ENCODE data around the gene FOLR1.
A peak's percentile ranks its signal among the peaks of the same experiment; 100 is the strongest.

The FOLR1 gene

DNA sequence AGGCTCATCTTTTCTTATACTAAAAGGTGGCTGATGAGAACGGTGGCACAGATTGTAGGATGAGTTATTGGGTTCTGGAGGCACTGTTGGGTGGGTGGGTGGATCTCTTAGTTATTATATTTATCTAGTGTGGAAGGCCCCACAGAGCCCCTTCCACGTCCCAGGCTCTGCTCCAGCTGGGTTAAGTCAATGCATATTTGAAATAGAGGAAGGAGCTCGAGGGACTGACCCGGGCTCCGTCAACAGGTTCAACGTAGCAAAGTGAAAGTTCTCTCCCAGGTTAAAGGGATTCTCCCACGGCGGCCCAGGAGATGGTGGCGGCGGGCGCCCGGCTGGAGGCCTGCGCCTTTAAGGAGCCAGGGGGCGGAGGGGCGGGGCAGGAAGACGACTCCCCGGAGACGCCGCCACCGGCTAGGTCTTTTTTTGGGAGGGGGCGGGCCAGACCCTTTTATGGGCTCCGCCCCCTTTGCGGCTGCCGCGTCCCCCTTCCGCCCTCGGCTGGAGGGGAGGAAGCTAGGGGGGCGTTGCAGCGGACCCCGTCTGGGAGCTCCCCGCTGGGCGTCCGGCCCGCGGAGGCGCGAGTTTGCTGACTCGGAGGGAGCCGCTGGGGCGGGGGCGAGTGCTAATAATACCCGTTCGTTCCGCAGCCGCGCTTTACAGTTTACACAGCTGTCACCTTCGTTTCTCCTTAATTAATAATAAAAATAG, 31.1 kb downstream of the FOLR1 start:
- DNase-seq (ENCODE audit: low read depth in 3 of 3, low spot score in 1 of 3): peak; percentile 84 to 87 (median 85)

GRCh38 chr11:72223615-72224563, 31.9 kb downstream of the FOLR1 start:
- peak in 1 of 3 donors; percentile 37 for DNase-seq (ENCODE audit: low read depth in 3 of 3, low spot score in 1 of 3)

- peak in 1 of 3 donors; percentile 41 for DNase-seq (ENCODE audit: low read depth in 3 of 3, low spot score in 1 of 3)
Observed at GRCh38 chr11:72224564-72225410, 32.8 kb downstream of the FOLR1 start, which contains the start of gene INPPL1. INPPL1 (plus strand) TSS chr11:72224767; CDS start chr11:72224985, 218 bp downstream.

- no peak for DNase-seq (ENCODE audit: low read depth in 3 of 3, low spot score in 1 of 3)
Observed at GRCh38 chr11:72225411-72225951, 33.5 kb downstream of the FOLR1 start.

DNA sequence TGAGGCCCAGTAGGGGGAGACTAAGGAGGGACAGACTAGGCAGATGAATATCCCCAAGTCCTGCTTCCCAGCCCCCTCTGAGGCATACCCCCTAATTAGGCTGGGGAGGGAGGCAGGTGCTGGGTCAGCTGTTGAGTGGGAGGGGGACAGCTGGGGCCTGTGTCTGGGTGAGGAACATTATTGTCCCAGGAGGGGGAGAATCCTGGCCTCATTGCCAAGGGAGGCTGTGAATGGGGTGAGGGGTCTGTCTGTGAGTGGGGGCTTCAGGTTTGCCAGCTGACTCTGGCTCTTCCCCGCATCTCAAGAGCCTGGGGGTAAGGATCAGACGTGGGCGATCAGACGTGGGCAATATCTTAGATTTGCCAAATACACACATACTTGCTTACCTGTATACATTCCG, 34.8 kb downstream of the FOLR1 start:
- DNase-seq (ENCODE audit: low read depth in 3 of 3, low spot score in 1 of 3): no peak

GRCh38 chr11:72227316-72228228, 35.6 kb downstream of the FOLR1 start:
- no peak for DNase-seq (ENCODE audit: low read depth in 3 of 3, low spot score in 1 of 3)

DNA sequence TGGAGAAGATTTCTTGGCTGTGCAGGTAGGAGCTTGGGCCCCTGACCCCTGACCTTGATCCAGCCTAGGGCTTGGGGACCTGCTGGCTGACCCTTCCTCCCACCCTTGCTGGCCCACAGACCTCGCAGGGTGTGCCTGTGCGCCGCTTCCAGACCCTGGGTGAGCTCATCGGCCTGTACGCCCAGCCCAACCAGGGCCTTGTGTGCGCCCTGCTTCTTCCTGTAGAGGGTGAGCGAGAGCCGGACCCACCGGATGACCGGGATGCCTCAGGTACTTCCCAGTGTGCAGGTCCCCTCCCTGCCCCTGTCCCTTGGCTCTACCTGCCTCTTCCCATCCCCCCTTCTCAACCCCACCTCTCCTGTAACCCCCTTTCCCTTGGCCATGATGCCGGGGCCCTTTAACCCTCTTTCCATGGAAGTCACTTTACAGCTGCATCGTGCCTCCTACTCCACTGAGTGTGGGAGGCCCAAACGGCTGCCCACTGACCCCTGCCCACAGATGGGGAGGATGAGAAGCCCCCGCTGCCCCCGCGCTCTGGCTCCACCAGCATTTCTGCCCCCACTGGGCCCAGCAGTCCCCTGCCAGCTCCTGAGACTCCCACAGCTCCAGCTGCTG, 36.4 kb downstream of the FOLR1 start:
- DNase-seq (ENCODE audit: low read depth in 3 of 3, low spot score in 1 of 3): no peak

DNA sequence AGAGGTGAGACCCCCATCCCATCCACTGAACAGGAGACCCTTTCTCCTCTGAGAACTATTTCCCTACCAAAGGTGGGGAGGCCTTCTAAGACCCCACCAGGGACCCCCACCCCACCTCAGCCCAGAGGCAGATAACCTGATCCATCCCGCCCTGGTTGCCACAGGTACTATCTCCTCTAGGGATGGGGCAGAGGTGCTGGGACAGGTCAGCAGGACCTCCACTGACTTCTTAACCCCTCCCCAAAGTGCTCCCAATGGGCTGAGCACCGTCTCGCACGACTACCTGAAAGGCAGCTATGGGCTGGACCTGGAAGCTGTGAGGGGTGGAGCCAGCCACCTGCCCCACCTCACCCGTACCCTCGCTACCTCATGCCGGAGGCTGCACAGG, 36.9 kb downstream of the FOLR1 start:
- no peak for DNase-seq (ENCODE audit: low read depth in 3 of 3, low spot score in 1 of 3)

- no peak for DNase-seq (ENCODE audit: low read depth in 3 of 3, low spot score in 1 of 3)
Observed at GRCh38 chr11:72229336-72229924, 37.5 kb downstream of the FOLR1 start.

DNA sequence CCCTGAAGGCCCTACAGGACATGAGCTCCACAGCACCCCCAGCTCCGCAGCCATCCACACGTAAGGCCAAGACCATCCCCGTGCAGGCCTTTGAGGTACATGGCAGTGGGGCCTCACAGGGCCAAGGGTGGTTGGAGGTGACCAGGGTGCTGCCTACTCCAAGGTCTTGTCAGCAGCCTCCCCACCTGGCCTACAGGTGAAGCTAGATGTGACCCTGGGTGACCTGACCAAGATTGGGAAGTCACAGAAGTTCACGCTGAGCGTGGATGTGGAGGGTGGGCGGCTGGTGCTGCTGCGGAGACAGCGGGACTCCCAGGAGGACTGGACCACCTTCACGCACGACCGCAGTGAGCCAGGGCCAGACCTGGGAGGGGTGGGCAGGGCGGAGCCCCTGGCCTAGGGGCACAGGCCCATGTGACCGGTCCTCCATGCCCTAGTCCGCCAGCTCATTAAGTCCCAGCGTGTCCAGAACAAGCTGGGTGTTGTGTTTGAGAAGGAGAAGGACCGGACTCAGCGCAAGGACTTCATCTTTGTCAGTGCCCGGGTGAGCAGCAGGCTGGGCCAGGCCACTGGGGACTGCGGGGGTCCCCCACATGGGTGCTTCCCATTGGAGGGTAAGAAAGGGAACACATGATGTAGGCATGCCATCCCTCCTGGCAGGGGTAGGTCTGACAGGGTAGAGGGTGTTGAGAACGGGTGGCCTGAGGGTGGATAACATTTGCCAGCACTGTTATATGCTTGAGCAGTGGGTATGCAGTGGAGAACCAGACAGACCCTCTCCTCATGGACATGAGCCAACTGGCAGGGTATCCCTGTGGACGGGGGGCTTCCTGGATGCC, 38.2 kb downstream of the FOLR1 start:
- no peak for DNase-seq (ENCODE audit: low read depth in 3 of 3, low spot score in 1 of 3)

- DNase-seq (ENCODE audit: low read depth in 3 of 3, low spot score in 1 of 3): no peak
Observed at GRCh38 chr11:72230764-72231365, 38.9 kb downstream of the FOLR1 start.

DNA sequence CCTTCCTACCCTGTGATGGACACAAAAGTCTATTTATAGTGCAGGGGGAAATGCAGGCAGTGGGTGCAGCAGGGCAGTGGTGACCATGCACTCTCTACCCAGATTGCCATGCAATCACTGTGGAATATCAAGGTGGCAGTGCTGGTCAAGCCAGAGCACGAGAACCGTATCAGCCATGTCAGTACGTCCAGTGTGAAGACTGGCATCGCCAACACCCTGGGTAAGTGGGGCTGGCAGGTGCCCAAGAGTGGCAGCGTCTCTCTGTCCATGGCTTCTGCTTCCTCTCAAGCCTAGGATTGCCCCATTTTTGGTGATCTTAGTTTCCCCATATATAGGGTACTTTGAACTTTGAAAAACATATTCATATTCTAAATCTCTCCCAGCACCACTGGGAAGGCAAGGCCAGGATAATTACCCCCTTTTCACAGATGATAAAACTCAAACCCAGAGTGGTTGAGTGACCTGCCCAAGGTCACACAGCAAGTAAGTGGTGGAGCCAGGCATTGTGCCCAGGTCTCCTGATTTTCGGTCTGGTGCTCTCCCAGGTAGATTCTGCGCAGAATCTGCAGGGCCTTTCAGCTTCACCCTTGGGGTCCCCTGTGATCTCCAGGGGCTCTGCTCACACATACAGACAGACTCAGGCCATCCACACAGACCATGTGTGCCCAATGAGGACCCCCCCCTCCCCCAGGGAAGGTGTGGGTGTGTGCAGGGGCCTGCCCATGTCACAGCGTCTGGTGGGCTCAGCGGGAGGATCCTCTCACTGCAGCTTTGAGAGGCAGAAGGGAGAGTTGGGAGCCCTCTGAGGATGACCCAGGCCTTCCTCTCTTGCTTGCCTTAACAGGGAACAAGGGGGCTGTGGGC, 39.7 kb downstream of the FOLR1 start:
- no peak for DNase-seq (ENCODE audit: low read depth in 3 of 3, low spot score in 1 of 3)

DNA sequence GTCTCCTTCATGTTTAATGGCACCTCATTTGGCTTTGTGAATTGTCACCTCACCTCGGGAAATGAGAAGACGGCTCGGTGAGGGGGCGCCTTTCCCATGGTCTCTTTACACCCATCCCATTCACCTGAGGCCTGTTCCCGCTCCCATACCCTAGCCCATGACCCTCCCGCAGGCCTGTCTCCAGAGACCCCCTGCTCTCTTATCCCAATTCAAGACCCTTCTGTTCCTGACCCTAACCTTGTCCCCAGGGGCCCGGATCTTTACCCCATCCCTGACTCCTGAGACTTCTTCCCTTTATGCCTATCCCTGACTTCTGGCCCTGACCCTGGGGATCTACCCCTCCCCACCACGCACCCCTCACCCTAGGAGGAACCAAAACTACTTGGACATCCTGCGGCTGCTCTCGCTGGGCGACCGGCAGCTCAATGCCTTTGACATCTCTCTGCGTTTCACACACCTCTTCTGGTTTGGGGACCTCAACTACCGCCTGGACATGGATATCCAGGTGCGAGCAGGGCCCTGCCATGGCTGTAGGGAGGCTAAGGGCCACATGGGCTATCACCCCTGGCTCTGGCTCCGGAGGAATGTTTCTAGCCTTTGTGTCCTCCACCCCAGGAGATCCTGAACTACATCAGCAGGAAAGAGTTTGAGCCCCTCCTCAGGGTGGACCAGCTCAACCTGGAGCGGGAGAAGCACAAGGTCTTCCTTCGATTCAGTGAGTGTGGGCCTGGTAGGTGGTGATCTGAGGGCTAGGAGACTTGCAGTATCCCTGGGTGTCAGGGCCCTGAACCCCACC, 40.5 kb downstream of the FOLR1 start:
- no peak for DNase-seq (ENCODE audit: low read depth in 3 of 3, low spot score in 1 of 3)

- DNase-seq (ENCODE audit: low read depth in 3 of 3, low spot score in 1 of 3): no peak
Observed at GRCh38 chr11:72233056-72233772, 41.3 kb downstream of the FOLR1 start.

DNA sequence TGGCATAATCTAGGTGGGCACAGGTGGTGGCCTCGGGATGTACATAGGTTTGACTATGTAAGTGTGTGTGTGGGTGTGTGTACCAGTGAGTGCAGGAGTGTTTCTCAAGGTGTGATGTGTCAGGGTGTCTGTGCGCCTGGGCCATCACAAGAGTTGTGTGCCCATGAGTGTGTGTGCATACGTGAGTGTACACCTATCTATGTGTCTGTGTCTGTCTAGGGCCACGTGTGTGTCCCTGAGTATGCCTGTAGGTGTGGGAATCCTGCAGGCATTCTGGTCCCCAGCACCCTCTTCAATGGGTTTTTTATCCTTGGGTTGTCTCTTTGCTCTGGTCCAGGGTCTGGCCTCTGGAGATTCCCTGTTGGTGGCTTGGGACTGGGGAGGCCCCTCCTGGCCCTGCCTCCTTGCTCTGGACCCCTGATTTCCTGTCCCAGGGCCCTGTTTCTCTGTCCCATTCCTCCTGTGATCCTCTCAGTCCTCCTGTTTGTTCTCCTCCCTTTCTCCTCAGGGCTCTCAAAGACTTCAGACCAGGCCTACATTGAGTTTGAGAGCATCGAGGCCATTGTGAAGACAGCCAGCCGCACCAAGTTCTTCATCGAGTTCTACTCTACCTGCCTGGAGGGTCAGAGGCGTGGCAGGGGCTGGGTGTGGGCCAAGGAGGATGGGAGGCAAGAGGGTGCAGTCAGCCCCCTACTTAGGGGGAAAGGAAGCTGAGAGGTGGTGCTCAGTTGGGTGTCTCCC, 42.0 kb downstream of the FOLR1 start:
- no peak for DNase-seq (ENCODE audit: low read depth in 3 of 3, low spot score in 1 of 3)
